Measurements from ENCODE around the gene ZW10. TPM values are rescaled to one million over a fixed set of nuclear protein-coding genes. Genes with fewer than 3 reads are reported as not detected.
A peak's percentile ranks its signal among the peaks of the same experiment; 100 is the strongest.

ZW10 gene
- total and polyA plus RNA-seq, 2 of the 13 experiments (the other 11 are each of a cell fraction or from before 2014, with no cell fraction given), result 5.8 to 31.3 TPM

DNA sequence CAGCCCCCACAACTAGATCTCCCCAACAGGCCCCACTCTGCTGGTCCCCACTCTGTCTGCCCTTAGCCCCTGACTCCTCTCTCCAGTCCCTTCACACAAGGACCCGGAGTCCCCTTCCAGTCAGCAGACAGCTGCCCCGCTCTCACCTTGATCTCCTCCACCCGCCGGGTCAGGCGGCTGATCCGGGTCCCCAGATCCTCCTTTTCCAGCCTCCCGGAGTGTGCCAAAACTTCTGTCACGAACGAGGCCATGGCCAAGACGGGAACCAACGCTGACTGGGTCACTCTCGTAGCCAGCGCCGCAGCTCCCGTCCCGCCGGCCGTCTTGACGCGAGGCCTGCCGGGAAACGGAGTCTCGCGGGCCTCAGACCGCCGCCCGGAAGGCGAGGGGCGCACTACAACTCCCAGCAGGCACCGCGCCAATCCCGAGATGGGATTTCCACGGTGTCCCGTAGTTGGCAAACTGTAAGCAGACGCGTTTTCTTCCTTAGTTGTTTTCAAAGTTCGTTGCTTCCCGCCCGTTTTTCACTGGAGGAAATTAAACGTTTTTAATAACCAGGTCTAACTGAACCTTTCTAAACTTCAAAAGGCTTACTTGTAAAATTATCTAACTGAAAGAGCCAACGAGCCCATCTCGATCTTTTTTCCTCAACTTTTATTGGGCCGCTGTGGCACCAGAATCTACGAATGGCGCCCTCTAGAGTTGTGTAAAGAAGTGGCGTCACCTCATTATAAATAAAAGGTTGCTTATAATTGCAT, at the start of gene ZW10 (continued):
- TF ChIP-seq ZNF550 (CRISPR knock-in tag; IDR thresholded peaks at IDR 0.05; ENCODE audit: borderline replicate concordance), result no peak
- no peak for TF ChIP-seq HHEX (CRISPR knock-in tag; IDR thresholded peaks at IDR 0.05)
- no peak for TF ChIP-seq MBNL3 (CRISPR knock-in tag; conservative IDR thresholded peaks at IDR 0.05)
- TF ChIP-seq AGO2 (optimal IDR thresholded peaks at IDR 0.05; ENCODE audit: low read depth, low read length), result no peak
- no peak; the same call in 1 of the 2 replicates for TF ChIP-seq SP4 (CRISPR knock-in tag; IDR thresholded peaks at IDR 0.05)
- no peak for TF ChIP-seq ZNF329 (CRISPR knock-in tag; IDR thresholded peaks at IDR 0.05; ENCODE audit: low read depth)
- TF ChIP-seq, protein P1, sequence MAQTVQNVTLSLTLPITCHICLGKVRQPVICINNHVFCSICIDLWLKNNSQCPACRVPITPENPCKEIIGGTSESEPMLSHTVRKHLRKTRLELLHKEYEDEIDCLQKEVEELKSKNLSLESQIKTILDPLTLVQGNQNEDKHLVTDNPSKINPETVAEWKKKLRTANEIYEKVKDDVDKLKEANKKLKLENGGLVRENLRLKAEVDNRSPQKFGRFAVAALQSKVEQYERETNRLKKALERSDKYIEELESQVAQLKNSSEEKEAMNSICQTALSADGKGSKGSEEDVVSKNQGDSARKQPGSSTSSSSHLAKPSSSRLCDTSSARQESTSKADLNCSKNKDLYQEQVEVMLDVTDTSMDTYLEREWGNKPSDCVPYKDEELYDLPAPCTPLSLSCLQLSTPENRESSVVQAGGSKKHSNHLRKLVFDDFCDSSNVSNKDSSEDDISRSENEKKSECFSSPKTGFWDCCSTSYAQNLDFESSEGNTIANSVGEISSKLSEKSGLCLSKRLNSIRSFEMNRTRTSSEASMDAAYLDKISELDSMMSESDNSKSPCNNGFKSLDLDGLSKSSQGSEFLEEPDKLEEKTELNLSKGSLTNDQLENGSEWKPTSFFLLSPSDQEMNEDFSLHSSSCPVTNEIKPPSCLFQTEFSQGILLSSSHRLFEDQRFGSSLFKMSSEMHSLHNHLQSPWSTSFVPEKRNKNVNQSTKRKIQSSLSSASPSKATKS (CRISPR knock-in tag; IDR thresholded peaks at IDR 0.05), result no peak
- TF ChIP-seq, protein P2, sequence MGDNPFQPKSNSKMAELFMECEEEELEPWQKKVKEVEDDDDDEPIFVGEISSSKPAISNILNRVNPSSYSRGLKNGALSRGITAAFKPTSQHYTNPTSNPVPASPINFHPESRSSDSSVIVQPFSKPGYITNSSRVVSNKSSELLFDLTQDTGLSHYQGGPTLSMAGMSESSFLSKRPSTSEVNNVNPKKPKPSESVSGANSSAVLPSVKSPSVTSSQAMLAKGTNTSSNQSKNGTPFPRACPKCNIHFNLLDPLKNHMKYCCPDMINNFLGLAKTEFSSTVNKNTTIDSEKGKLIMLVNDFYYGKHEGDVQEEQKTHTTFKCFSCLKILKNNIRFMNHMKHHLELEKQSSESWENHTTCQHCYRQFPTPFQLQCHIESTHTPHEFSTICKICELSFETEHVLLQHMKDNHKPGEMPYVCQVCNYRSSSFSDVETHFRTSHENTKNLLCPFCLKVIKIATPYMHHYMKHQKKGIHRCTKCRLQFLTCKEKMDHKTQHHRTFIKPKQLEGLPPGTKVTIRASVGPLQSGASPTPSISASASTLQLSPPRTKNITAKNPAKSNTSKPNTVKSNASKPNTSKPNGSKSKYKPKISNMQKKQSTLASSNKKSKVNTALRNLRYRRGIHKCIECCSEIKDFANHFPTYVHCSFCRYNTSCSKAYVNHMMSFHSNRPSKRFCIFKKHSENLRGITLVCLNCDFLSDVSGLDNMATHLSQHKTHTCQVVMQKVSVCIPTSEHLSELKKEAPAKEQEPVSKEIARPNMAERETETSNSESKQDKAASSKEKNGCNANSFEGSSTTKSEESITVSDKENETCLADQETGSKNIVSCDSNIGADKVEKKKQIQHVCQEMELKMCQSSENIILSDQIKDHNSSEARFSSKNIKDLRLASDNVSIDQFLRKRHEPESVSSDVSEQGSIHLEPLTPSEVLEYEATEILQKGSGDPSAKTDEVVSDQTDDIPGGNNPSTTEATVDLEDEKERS (CRISPR knock-in tag; IDR thresholded peaks at IDR 0.05), result 0 out of 2 replicates have a peak, but pooled peaks have one; percentile 15
- TF ChIP-seq, protein P3, sequence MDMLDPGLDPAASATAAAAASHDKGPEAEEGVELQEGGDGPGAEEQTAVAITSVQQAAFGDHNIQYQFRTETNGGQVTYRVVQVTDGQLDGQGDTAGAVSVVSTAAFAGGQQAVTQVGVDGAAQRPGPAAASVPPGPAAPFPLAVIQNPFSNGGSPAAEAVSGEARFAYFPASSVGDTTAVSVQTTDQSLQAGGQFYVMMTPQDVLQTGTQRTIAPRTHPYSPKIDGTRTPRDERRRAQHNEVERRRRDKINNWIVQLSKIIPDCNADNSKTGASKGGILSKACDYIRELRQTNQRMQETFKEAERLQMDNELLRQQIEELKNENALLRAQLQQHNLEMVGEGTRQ (IDR thresholded peaks at IDR 0.05; ENCODE audit: low read depth, low read length), result no peak
- TF ChIP-seq, protein P3 (CRISPR knock-in tag; IDR thresholded peaks at IDR 0.05; ENCODE audit: borderline replicate concordance), result no peak; the same call in 1 of the 2 replicates
- peak; percentile 87 for TF ChIP-seq KMT2B (CRISPR knock-in tag; IDR thresholded peaks at IDR 0.05)
- no peak for TF ChIP-seq FOXP1 (IDR thresholded peaks at IDR 0.05)
- TF ChIP-seq FOXP1 (CRISPR knock-in tag; IDR thresholded peaks at IDR 0.05), result no peak
- TF ChIP-seq GABPB1 (CRISPR knock-in tag; IDR thresholded peaks at IDR 0.05), result peak; percentile 93
- TF ChIP-seq ARNT (IDR thresholded peaks at IDR 0.05), result no peak
- TF ChIP-seq, protein P4, sequence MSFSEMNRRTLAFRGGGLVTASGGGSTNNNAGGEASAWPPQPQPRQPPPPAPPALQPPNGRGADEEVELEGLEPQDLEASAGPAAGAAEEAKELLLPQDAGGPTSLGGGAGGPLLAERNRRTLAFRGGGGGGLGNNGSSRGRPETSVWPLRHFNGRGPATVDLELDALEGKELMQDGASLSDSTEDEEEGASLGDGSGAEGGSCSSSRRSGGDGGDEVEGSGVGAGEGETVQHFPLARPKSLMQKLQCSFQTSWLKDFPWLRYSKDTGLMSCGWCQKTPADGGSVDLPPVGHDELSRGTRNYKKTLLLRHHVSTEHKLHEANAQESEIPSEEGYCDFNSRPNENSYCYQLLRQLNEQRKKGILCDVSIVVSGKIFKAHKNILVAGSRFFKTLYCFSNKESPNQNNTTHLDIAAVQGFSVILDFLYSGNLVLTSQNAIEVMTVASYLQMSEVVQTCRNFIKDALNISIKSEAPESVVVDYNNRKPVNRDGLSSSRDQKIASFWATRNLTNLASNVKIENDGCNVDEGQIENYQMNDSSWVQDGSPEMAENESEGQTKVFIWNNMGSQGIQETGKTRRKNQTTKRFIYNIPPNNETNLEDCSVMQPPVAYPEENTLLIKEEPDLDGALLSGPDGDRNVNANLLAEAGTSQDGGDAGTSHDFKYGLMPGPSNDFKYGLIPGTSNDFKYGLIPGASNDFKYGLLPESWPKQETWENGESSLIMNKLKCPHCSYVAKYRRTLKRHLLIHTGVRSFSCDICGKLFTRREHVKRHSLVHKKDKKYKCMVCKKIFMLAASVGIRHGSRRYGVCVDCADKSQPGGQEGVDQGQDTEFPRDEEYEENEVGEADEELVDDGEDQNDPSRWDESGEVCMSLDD (CRISPR knock-in tag; IDR thresholded peaks at IDR 0.05; ENCODE audit: borderline replicate concordance), result 0 out of 2 replicates have a peak, but pooled peaks have one; percentile 50
- no peak for TF ChIP-seq JUND (CRISPR knock-in tag; IDR thresholded peaks at IDR 0.05)
- TF ChIP-seq JUNB (CRISPR knock-in tag; IDR thresholded peaks at IDR 0.05; ENCODE audit: borderline replicate concordance), result no peak

All from HepG2 (cell line).